Renal cortical epithelial cell (primary cell): Measurements from ENCODE around the gene TYMP. TPM values are rescaled to one million over a fixed set of nuclear protein-coding genes. Genes with fewer than 3 reads are reported as not detected.

Experiments
- DNase-seq: peaks from one replicate; pipeline ENCODE4 v3.0.0-alpha.2; 2011; ENCODE audit warnings: low read depth
- total RNA-seq: library from RNA; depleted of rRNA; stranded (reverse); fragments of >200 nt; gene quantifications from 2 replicates; pipeline ENCODE4 v1.2.3, GENCODE V29; 2014

The TYMP gene
- total RNA-seq, 1 donor from 2014 or later: 55.0 TPM

- DNase-seq: peak; percentile 39
Measured at GRCh38 chr22:50485221-50486131, 44.3 kb downstream of the TYMP start.

- peak; percentile 55 for DNase-seq
Measured at GRCh38 chr22:50483977-50484853, 45.6 kb downstream of the TYMP start.

DNA sequence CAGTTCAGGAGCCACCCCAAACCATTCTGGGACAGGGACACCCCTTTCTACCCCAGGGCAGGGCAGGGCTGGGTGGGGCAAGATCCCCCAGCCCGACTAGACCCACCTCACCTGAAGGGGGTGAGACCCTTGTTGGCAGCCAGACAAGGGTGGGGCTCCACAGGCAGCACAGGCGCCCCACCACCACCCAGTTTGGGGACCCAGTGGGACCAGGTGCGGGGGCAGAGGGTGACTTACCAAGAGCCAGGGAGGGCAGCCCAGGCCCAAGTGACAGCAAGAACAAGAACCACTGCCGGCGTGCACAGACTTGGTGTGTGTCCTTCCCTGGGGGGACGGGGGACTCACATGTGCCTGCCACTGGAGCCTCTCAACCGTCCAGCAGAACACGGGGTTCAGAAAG is 46.3 kb downstream of the TYMP start:
- no peak for DNase-seq

DNA sequence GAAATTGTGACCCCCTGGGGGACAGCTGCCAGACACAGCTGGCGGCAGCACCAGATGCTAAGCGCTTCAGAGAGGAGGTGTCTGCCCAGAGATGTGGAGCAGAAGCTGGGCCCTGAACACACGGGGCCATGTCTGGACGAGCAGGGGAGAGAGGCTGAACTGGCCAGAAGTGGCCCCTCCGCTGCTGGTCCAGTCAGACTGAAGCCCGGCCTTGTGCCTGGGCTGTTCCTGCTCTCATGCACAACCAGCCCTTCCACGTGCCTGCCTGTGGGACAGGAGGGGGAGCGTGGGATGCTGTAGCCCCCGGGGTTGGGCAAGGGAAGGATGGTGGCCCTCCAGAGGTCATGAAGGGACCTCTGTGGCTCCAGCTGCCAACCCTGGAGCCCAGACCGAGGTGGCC is 46.7 kb downstream of the TYMP start:
- DNase-seq: no peak

DNA sequence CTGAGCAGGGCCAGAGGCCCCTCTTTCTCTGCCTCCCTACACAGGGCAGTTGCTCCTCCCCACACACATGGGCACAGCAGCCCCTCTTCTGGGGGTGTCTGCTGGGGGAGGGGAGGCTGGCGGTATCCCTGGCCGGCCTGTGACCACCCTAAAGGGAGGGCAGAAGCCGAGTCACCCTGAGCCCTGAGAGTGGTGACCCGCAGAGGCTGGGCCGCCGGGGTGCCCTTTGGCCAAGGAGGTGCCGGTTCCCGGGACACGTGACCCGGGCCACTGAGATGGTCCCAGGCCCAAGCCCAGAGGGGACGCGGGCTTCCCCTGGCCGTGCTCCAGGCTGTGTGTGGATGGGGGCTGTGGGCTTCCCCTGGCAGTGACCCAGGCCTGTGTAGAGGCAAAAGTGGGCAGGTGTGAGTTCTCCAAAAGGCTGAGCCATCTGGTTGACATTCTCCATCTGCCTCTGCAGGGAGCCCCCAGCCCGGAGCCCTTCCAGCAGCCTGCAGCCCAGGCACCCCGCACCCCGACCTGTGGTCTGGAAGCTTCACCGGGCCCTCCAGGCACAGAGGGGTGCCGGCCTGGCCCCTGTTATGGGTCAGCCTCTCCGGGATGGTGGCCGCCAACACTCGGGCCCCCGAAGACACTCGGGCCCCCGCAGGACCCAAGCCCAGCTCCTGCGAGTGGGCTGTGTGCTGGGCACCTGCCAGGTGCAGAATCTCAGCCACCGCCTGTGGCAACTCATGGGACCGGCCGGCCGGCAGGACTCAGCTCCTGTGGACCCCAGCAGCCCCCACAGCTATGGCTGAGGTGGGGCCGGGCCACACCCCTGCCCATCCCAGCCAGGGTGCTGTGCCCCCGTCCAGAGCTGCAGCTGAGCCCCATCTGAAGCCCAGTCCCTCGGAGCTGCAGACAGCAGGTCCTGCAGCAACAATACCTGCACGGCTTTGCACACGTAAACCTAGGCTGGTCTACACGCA is 47.4 kb downstream of the TYMP start:
- no peak for DNase-seq

DNA sequence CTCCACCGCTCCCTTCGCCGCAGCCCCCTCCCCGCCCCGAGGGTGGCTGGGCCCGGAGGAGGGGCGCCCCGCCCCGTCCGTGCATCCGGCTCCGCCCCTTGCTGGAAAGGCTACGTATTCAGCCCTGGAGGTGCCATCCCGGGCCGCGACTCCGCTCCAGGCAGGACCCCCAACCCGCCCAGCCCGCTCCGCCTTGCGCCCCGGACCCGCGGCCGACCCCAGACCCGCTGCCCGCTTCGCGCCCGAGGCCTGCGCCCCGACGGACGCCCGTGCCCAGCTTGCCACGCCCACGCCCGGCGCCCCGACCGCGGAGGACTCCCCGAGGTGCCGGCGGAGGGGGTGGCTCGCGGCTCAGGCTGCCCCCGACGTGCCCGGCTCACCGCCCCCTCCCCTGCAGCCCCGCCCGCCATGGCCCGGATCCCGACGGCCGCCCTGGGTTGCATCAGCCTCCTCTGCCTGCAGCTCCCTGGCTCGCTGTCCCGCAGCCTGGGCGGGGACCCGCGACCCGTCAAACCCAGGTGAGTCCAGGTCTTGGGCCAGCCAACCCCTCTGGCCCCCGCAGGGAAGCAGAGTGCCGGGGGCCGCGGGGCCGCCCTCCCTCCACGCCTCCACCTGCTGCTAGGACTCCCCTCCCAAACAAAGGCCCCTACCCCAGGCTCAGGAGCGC is 48.2 kb downstream of the TYMP start, which contains the start of gene ADM2:
TSS of gene ADM2 (plus strand) at position 104 of the 667 bp plus-strand sequence. CDS start at position 409, 305 bp downstream.
- no peak for DNase-seq

DNA sequence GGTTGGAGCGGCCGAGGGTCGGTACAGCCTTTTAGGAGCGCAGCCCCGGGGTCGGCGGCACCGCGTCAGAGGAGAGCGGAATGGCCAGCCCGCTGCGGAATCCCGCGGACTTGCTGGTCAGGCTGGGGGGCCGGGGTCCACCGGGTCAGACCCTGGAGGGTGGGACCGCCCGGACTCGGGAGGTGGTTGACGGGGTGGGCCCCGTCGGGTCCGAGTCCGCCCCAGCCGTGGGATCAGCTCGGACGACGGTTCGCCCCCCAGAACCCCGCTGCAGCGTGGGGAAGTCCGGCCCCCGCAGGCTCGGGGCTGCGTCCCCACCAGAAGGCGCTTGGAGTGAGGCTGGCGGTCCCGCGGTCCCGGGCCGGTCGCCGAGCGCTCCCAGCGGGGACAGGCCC is 48.8 kb downstream of the TYMP start:
- DNase-seq: no peak

- DNase-seq: no peak
Measured at GRCh38 chr22:50479721-50480120, 50.1 kb downstream of the TYMP start.

GRCh38 chr22:50477923-50478322 is 51.9 kb downstream of the TYMP start:
- DNase-seq: no peak

DNA sequence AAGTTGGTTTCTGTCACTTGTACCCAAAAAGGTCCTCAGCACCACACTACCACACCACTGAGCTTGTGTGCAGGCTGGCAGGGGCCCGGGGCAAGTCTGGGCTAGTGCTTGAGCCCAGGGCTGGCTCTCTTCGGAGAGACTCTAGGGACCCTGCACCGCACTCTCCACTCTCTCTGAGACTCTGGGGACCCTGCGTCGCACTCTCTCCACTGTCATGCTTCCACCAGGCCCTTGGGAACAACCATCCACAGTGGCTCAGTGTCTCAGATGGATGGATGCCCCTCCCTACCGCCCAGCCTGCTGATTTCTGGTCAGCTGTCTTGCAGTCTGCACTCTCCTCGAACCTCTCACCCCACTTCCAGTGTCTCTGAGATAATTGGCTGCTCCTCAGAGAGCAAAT is 52.9 kb downstream of the TYMP start:
- DNase-seq: no peak

Other genes starting within 250 kb of the TYMP start
- gene PLXNB2, start 222.4 kb downstream of the TYMP start, total RNA-seq: 98.8 and 582 TPM in 2 replicates
- 2.4 and 11.9 TPM in 2 replicates for gene DENND6B, start 203.0 kb downstream of the TYMP start, total RNA-seq
- 46.2 and 57.3 TPM in 2 replicates for gene PPP6R2, start 186.7 kb downstream of the TYMP start, total RNA-seq
- 51.4 and 68.2 TPM in 2 replicates for gene SBF1, start 55.0 kb downstream of the TYMP start, total RNA-seq
- 2.3 and 3.4 TPM in 2 replicates for gene ADM2, start 48.5 kb downstream of the TYMP start, total RNA-seq
- 0.10 and 1.7 TPM in 2 replicates for gene MIOX, start 43.2 kb downstream of the TYMP start, total RNA-seq
- gene LMF2, start 22.3 kb downstream of the TYMP start, total RNA-seq: 26.6 and 48.4 TPM in 2 replicates
- 16.7 and 24.7 TPM in 2 replicates for gene NCAPH2, start 21.8 kb downstream of the TYMP start, total RNA-seq
- 2.0 and 7.3 TPM in 2 replicates for gene SCO2, start 4.4 kb downstream of the TYMP start, total RNA-seq
- gene KLHDC7B, start 15.9 kb upstream of the TYMP start, total RNA-seq: 0.15 and 0.17 TPM in 2 replicates
- not detected in 2 replicates for gene SYCE3, start 32.9 kb upstream of the TYMP start, total RNA-seq
- 4.0 and 14.6 TPM in 2 replicates for gene CPT1B, start 48.4 kb upstream of the TYMP start, total RNA-seq
- 27.1 and 47.6 TPM in 2 replicates for gene CHKB, start 52.8 kb upstream of the TYMP start, total RNA-seq
- gene MAPK8IP2, start 70.8 kb upstream of the TYMP start, total RNA-seq: 0.30 and 0.52 TPM in 2 replicates
- gene ARSA, start 98.1 kb upstream of the TYMP start, total RNA-seq: 26.9 and 35.9 TPM in 2 replicates
- gene SHANK3, start 142.8 kb upstream of the TYMP start, total RNA-seq: 0.87 and 1.7 TPM in 2 replicates
- gene ACR, start 208.2 kb upstream of the TYMP start, total RNA-seq: not detected in 2 replicates